HG03558 (cell line): Measurements from ENCODE around the gene DEFB124.
"Not testable (repeated sequence)": the region's sequence is repeated elsewhere in the genome, so short reads cannot be mapped to it uniquely, and the experiment has no call there.

Experiments used
- ATAC-seq: cut with Tn5 transposase; IDR thresholded peaks from one replicate; pipeline ENCODE4 v1.9.1; 2021; ENCODE audit warnings: moderate number of reproducible peaks; ENCODE audit not compliant: unreplicated experiment; ENCODE audit errors: extremely low read depth

The DEFB124 gene

DNA sequence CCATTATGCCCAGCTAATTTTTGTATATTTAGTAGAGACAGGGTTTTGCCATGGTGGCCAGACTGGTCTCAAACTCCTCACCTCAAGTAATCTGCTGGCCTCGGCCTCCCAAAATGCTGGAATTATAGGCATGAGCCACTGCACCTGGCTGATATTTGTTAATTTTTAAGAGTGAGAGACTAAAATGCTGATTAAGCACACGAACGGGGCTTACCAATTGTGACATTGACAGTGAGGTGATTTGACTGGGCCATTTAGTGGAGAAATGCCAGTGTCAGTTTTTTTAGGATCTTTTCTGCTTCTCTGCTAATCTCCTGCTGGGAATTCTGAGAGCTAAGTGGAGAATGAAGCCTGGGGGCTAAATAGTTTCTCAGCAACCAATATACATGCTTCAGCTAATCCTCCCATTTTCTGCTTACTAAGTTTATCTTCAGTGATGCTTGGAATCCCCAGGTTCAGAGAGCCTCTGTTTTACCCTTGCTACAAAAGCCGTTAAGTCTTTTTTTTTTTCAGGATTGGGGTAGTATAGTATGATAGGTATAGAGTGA, 44.3 kb downstream of the DEFB124 start:
- ATAC-seq: no peak

DNA sequence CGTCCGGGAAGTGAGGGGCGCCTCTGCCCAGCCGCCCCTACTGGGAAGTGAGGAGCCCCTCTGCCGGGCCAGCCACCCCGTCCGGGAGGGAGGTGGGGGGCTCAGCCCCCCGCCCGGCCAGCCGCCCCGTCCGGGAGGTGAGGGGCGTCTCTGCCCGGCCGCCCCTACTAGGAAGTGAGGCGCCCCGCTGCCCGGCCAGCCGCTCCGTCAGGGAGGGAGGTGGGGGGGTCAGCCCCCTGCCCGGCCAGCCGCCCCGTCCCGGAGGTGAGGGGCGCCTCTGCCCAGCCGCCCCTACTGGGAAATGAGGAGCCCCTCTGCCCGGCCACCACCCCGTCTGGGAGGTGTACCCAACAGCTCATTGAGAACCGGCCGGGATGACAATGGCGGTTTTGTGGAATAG, 47.4 kb downstream of the DEFB124 start:
- not testable (repeated sequence) for ATAC-seq

DNA sequence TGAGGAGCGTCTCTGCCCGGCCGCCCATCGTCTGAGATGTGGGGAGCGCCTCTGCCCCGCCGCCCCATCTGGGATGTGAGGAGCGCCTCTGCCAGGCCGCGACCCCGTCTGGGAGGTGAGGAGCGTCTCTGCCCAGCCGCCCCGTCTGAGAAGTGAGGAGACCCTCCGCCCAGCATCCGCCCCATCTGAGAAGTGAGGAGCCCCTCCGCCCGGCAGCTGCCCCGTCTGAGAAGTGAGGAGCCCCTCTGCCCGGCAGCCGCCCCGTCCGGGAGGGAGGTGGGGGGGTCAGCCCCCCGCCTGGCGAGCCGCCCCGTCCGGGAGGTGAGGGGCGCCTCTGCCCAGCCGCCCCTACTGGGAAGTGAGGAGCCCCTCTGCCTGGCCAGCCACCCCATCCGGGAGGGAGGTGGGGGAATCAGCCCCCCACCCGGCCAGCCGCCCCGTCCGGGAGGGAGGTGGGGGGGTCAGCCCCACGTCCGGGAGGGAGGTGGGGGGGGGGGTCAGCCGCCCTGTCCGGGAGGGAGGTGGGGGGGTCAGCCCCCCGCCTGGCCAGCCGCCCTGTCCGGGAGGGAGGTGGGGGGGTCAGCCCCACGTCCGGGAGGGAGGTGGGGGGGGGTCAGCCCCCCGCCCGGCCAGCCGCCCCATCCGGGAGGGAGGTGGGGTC, 47.9 kb downstream of the DEFB124 start:
- ATAC-seq: not testable (repeated sequence)

DNA sequence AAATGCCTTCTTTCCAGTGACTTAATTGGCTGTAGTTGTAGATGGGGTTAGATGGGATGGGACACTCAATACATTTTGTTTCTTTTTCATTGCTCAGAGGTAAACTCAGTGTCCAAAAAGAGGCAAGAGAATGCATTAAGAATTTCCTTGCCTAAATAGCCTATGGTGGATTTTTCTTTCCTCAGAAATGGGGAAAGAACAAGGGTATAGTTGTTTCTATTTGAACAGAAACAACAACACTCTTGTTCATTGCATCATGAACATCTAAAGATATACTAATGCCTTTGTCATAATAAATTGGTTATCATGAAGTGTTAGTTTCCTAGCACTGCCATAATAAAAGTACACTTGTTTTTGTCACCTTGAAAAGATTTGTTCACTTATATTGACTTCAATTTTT, 49.1 kb downstream of the DEFB124 start:
- ATAC-seq: no peak

DNA sequence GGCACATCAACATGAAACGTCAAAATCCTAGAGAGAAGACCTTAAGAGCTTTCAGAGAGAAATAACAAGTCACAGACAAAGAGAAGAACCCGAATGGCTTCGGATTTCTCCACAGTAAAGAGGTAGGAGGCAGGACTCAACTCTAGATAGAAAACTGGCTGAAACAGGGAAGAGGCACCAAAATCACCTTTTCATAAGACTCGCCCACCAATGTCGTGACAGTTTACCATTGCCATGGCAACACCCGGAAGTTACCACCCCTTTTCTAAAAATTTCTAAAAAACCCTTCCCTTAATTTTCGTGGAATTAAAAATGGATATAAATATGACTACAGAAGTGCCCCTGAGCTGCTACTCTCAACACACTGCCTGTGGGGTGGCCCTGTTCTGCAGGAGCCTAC, 56.6 kb downstream of the DEFB124 start:
- ATAC-seq: no peak

DNA sequence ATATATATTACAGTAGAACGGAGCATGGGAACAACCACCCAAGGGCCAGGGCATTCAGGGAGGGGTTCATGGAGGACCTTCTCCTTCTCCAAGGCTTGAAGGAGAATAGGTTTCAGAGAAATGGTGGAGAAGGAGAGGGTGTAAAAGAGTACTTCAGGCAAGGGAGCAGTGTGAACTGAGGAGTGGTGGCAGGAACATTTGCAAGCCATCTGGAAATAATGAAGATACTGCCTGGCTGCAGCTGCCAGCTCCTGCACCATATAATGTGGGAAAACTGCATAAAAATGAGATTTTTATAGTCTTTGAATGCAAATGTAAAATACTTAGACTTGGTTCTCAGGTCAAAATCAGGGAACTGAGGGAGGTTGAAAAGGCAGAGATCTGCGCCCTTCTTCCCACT, 59.3 kb downstream of the DEFB124 start:
- ATAC-seq: no peak
